Body of pancreas (tissue), 4 donors: ENCODE data around the gene EIF2AK3.
"Not testable (repeated sequence)": the region's sequence is repeated elsewhere in the genome, so short reads cannot be mapped to it uniquely, and the experiment has no call there.

ENCODE experiments used
- POLR2A ChIP-seq, 3 donors: fragments of 450-650 bp; IDR thresholded peaks; one replicate each; pipeline ENCODE4 v1.6.1; 2016; ENCODE audit warnings: antibody characterized with exemption in 3 of 3, mild to moderate bottlenecking in 2 of 3
- TF ChIP-seq, protein P1 (sequence below), 7 experiments: fragments of 450-650 bp in 4 of 7; fragments of 200-600 bp in 3 of 7; sonication (generic) in 3 of 7; IDR thresholded peaks; one replicate each; pipeline ENCODE4 v1.5.1; 2016 to 2019; ENCODE audit warnings: antibody characterized with exemption in 7 of 7

- TF ChIP-seq, protein P1, sequence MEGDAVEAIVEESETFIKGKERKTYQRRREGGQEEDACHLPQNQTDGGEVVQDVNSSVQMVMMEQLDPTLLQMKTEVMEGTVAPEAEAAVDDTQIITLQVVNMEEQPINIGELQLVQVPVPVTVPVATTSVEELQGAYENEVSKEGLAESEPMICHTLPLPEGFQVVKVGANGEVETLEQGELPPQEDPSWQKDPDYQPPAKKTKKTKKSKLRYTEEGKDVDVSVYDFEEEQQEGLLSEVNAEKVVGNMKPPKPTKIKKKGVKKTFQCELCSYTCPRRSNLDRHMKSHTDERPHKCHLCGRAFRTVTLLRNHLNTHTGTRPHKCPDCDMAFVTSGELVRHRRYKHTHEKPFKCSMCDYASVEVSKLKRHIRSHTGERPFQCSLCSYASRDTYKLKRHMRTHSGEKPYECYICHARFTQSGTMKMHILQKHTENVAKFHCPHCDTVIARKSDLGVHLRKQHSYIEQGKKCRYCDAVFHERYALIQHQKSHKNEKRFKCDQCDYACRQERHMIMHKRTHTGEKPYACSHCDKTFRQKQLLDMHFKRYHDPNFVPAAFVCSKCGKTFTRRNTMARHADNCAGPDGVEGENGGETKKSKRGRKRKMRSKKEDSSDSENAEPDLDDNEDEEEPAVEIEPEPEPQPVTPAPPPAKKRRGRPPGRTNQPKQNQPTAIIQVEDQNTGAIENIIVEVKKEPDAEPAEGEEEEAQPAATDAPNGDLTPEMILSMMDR (IDR thresholded peaks at IDR 0.05), result not testable (repeated sequence)
- TF ChIP-seq POLR2A (IDR thresholded peaks at IDR 0.05), result not testable (repeated sequence)
Observed at GRCh38 chr2:88645291-88645882, 18.1 kb upstream of the EIF2AK3 start.
